ENCODE measurements around the gene KIRREL3. TPM values are rescaled to one million over a fixed set of nuclear protein-coding genes. Genes with fewer than 3 reads are reported as not detected.

Gene KIRREL3
- total and polyA plus RNA-seq, 9 of the 15 experiments (the other 6 are each of a cell fraction or from before 2014, with no cell fraction given), result 0.04 to 0.10 TPM; not detected in 7

DNA sequence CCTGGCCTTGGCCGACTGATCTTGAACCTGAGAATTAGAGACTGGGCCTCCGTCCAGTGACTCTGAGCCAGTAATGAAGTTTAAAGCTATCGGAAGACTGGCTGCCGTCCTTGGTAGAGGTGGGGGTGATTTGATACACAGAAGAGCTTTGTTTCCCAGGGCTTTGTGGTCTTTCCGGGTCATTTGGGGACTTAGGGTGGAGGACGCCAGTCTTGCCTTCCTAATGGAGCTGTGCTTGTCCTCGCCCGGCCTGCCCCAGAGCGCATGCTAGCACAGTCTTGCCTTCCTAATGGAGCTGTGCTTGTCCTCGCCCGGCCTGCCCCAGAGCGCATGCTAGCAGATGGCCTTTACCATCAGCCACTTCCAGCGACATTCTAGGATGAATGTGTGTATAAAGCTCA lies 579.3 kb downstream of the KIRREL3 start:
- H4K20me1 ChIP-seq (replicated peaks; ENCODE audit: control insufficient read depth, insufficient read depth, low read length), result peaks cover 56% of the 10 kb centered on the region
- POLR2A ChIA-PET, result interaction anchor here (0.8 kb wide), 1 partner anchor 13 kb away, joined by 3 read pairs; no protein-coding TSS in a partner anchor
- no peaks in the 10 kb centered on the region for H3K9me1 ChIP-seq (ENCODE audit: control insufficient read depth, insufficient read depth, low read length)
- CTCF ChIA-PET (ENCODE audit: low intra/inter-chr PET ratio), result no interaction called here
- no TSS peak for BruUV-seq (replicated peaks)
- peaks cover 9 to 13% of the 10 kb centered on the region in 2 experiments; a peak in 4 of 5 replicates for H3K4me1 ChIP-seq (replicated peaks in 1 of 2; ENCODE audit: control insufficient read depth in 2 of 2, insufficient read depth in 2 of 2, low read length in 2 of 2)
- intact Hi-C loops (cut with micrococcal nuclease) (loop anchor here (2.0 to 5.0 kb wide), 3 partner anchors 66 to 109 kb away; partner anchors contain the start of gene ST3GAL4), in situ Hi-C loops (cut with MboI) (loop anchor here (25.0 kb wide), 1 partner anchor 109 kb away; the partner anchor contains the start of gene DCPS)
- TF ChIP-seq, protein P1, sequence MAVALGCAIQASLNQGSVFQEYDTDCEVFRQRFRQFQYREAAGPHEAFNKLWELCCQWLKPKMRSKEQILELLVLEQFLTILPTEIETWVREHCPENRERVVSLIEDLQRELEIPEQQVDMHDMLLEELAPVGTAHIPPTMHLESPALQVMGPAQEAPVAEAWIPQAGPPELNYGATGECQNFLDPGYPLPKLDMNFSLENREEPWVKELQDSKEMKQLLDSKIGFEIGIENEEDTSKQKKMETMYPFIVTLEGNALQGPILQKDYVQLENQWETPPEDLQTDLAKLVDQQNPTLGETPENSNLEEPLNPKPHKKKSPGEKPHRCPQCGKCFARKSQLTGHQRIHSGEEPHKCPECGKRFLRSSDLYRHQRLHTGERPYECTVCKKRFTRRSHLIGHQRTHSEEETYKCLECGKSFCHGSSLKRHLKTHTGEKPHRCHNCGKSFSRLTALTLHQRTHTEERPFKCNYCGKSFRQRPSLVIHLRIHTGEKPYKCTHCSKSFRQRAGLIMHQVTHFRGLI (CRISPR knock-in tag; IDR thresholded peaks at IDR 0.05), result no peak
- TF ChIP-seq HDGF (IDR thresholded peaks at IDR 0.05), result no peak
- TF ChIP-seq RNF2 (IDR thresholded peaks at IDR 0.05), result no peak
- no peak for TF ChIP-seq SNAPC5 (CRISPR knock-in tag; IDR thresholded peaks at IDR 0.05)
- no peak for TF ChIP-seq ELF1 (tag; IDR thresholded peaks at IDR 0.05)
- TF ChIP-seq SIX5 (IDR thresholded peaks at IDR 0.05; ENCODE audit: borderline replicate concordance in 1 of 2, insufficient read depth in 1 of 2, low read depth in 1 of 2, low read length in 2 of 2), result no peak
- TF ChIP-seq STAG1 (CRISPR knock-in tag; IDR thresholded peaks at IDR 0.05; ENCODE audit: borderline replicate concordance), result no peak
- TF ChIP-seq SRSF1 (IDR thresholded peaks at IDR 0.05; ENCODE audit: low read depth, low read length), result no peak
- TF ChIP-seq PYGO2 (tag; IDR thresholded peaks at IDR 0.05), result no peak
- H3K9ac ChIP-seq (ENCODE audit: insufficient read depth in 1 of 2, low read depth in 2 of 2, low read length in 2 of 2), result no peak overlapping the region
- WGBS (ENCODE audit: insufficient coverage, low coverage, missing lambda C conversion rate), result 66% methylated on average over 13 of the region's 13 CpGs
- H3K79me2 ChIP-seq (ENCODE audit: control insufficient read depth, insufficient read depth, low read length), result no peaks in the 10 kb centered on the region
- H3K9me3 ChIP-seq (replicated peaks; ENCODE audit: control insufficient read depth, insufficient read depth, low read depth, low read length), result no peaks in the 10 kb centered on the region
- no peaks in the 10 kb centered on the region for H3K36me3 ChIP-seq (ENCODE audit: control insufficient read depth, insufficient read depth, low read length)
- FAIRE-seq, result no peak
- H3K4me2 ChIP-seq (ENCODE audit: insufficient read depth, low read length), result no peak overlapping the region
- H2AFZ ChIP-seq (ENCODE audit: low read depth, low read length), result no peak overlapping the region
- no peak for DNase-seq (ENCODE audit: extremely low read depth in 1 of 4, low spot score in 3 of 4)
- ATAC-seq, result no peak
- H3K27me3 ChIP-seq (ENCODE audit: control insufficient read depth in 2 of 2, insufficient read depth in 2 of 2, low read length in 2 of 2), result peaks cover 25 to 41% of the 10 kb centered on the region in 2 experiments
- no peak overlapping the region for H3K27ac ChIP-seq (ENCODE audit: extremely low read depth, low read depth, low read length)
- H3K4me3 ChIP-seq, result no peak overlapping the region

All from K562 (cell line).